ENCODE results near the gene PUS1.

Gene PUS1

GRCh38 chr12:131988054-131988796 lies 59.1 kb downstream of the PUS1 start:
- DNase-seq (ENCODE audit: insufficient read length, low spot score) (no peak), FAIRE-seq (no peak)
- no peak for TF ChIP-seq POLR2A (IDR thresholded peaks at IDR 0.05; ENCODE audit: low read depth, low read length)

GRCh38 chr12:131989021-131989420 lies 59.9 kb downstream of the PUS1 start:
- FAIRE-seq (no peak), DNase-seq (ENCODE audit: insufficient read length, low spot score) (no peak)
- TF ChIP-seq POLR2A (IDR thresholded peaks at IDR 0.05; ENCODE audit: low read depth, low read length), result no peak

- DNase-seq (ENCODE audit: insufficient read length, low spot score) (no peak), FAIRE-seq (no peak)
Observed at GRCh38 chr12:131990066-131990979, 61.2 kb downstream of the PUS1 start.

GRCh38 chr12:131990980-131991305 lies 61.9 kb downstream of the PUS1 start:
- no peak for DNase-seq (ENCODE audit: insufficient read length, low spot score)
- TF ChIP-seq POLR2A (IDR thresholded peaks at IDR 0.05; ENCODE audit: low read depth, low read length), result no peak
- FAIRE-seq, result no peak

More at GRCh38 chr12:131990066-131990979, 61.2 kb downstream of the PUS1 start:
- TF ChIP-seq POLR2A (IDR thresholded peaks at IDR 0.05; ENCODE audit: low read depth, low read length), result no peak

GRCh38 chr12:131991816-131992430 lies 62.8 kb downstream of the PUS1 start:
- no peak for FAIRE-seq
- no peak for DNase-seq (ENCODE audit: insufficient read length, low spot score)
- no peak for TF ChIP-seq POLR2A (IDR thresholded peaks at IDR 0.05; ENCODE audit: low read depth, low read length)

GRCh38 chr12:131994589-131994988 lies 65.5 kb downstream of the PUS1 start:
- no peak for FAIRE-seq
- no peak for DNase-seq (ENCODE audit: insufficient read length, low spot score)
- TF ChIP-seq POLR2A (IDR thresholded peaks at IDR 0.05; ENCODE audit: low read depth, low read length), result no peak
